ENCODE data around the gene IL37.

Gene IL37, protein sequence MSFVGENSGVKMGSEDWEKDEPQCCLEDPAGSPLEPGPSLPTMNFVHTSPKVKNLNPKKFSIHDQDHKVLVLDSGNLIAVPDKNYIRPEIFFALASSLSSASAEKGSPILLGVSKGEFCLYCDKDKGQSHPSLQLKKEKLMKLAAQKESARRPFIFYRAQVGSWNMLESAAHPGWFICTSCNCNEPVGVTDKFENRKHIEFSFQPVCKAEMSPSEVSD

DNA sequence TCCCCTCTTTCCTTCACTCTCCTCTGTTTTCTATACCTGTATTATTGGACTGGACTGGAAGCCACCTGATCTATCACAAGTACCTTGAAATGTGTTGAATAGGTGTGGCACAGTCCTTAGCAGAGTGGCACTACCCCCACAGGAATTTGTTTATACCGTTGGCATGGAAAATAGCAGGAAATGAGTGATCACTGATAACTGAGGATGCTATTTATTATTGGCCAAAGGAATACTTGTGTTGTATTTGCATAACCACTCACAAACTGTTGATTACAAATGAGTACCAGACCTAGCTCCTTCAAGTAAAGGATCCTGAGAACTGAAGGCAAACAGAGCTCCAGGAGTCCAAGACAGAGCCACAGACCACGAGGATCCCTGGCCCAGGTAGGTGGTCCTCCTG, at the start of gene IL37:
TSS of gene IL37 (plus strand) at position 301 of the 400 bp plus-strand sequence. CDS start 1,848 bp downstream, outside the sequence.
- DNase-seq: no peak

DNA sequence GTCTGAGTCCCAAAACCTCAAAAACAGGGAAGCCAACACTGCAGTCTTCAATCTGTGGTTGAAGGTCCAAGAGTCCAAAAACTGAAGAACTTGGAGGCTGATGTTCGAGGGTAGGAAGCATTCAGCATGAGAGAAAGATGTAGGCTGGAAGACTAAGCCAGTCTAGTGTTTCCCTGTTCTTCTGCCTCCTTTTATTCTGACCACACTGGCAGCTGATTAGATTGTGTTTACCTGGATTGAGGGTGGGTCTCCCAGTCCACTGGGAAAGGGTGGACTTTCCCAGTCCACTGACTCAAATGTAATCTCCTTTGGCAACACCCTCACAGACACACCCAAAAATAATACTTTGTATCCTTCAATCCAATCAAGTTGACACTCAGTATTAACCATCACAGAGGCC, 46.9 kb upstream of the IL37 start:
- DNase-seq: no peak

DNA sequence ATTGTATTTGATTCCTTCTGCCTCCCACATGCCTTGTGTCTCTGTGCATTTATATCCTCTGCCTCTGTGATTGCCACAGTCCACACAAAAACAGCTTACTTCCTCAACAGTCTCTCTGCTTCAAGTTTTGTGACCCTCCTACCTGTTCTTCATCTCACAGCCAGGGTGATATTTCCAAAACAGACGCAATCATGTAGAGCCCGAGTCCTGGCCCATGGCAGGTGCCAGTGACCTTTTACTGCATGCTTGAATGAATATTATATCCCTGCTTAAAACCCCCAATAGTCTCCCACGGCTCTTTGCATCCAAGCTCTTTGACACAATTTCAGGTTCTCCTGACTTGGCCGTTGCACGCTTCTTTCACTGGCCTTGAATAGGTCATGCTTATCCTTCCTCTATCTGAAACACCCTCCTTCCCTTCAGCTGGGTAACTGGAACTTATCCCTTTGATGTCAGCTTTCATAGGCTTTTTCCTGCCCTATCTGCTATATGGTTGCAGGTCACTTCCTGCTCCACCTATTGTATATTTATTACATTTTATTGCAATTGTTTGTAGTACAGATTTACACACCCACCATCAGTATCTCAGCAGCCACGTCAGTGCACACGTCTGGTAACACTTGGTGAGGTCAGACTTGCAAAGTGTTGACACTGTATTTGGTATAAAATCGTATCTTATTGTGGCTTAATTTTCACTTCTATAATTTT, 44.7 kb upstream of the IL37 start:
- no peak for DNase-seq

DNA sequence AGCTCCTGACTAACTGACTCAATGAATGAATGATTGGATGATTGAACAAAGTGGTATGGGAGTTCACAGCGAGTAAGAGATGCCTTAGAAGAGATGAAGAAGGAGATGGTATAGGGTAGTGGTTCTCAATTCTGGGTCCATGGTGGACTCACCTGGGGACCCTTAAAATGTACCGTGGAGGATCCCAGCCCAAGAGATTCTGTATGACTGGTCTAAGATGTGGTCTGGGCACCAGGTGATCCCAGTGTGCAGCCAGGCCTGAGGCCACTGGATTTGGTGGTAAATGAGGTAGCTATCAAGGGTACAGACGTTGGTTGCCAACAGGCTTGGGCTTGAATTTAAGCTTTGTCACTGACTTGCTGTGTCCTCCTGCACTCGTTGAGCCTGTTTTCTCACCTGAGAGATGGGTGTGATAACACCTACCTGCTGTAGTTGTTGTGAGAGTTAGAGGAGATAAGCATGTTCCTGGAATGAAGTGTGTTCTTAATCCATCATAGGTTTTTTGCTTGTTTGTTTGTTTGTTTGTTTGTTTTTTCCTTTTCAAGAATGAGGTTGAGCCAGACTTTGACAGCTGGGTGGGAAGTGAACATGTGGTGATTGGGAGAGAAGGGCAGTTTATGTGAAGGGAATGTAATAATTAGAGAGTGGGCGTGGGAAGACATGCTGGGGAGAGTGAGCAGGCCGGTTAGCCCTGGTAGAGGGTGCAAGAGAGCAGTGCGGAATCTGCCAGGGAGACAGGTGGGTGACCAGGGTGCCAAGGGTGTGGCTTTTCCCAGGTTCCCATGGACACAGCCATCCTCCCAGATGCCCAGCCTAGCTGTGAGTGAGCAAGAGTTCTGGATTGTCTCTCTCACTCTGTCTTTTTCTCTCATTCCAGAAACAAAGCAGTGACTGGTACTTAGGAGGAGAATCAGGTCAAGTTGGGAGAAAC, 43.0 kb upstream of the IL37 start:
- DNase-seq: no peak

DNA sequence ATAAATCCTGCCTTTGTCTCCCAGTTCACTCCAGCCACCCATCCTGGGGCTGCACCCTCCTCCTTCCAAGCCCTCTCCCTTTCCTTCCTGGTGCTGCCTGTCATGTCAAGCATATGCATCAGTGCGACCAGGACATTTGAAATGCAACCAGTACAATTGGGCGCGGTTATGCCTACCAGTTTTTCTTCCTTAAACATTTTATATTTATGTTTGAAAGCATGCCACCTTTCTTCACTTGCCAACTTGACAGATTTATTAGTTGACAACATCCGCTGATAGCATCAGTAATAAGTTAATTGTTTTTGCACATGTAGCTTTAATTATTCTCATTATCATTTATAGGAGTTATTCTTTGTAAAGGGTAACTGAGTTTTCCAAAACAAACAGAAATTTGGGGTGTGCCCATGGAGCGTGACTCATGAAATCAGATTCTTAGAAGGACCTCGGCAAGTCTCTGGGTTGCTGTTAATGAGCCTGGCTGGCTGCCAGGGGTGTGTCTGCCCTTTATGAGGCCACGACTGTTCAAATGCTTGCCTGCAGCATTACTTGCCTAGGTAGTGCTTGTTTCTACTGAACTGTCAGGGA, 41.6 kb upstream of the IL37 start:
- DNase-seq: no peak

DNA sequence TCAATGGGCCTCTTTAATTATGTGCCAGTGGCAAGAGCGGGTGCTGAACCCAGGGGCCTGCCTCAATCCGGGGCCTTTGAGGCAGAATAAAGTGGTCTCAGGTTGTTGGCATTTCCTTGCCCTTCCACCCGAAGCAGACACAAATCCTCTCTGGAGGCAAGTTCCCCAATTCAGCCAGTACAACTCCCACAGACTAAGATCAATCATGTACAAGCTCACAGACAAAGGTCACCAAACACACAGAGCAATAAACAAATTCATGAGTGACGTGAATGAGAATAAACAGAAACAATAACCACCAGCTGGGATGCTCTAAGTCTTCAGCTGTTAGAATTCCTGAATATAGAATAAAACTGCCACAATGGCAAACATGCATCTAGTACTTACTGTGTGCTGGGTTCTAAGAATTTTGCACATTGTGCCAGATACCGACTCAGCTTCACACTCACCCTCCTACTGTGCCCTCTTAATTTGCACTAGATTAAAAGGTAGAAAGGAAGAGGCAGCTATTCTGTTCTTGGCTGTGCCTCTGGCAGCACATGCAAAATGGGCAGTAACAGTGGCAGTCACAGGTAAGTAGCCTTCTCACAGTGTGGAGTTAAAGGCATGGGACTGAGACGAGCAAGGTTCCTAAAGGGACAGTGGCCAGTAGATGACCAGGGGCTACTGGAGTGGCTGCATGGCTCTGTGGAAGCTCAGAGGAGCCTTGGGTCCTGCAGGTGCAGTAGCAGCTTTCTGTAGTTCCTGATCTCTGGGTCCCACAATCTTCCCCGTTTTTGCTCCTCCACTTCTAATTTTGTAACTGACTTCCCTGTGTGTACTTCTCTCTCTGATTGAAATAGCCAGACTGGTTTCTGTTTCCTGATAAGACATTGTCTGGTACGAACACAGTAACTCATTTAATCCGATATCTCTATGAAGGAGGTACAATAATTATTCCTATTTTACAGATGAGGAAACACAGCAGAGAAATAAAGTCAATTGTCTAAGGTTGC, 39.8 kb upstream of the IL37 start:
- DNase-seq: no peak

DNA sequence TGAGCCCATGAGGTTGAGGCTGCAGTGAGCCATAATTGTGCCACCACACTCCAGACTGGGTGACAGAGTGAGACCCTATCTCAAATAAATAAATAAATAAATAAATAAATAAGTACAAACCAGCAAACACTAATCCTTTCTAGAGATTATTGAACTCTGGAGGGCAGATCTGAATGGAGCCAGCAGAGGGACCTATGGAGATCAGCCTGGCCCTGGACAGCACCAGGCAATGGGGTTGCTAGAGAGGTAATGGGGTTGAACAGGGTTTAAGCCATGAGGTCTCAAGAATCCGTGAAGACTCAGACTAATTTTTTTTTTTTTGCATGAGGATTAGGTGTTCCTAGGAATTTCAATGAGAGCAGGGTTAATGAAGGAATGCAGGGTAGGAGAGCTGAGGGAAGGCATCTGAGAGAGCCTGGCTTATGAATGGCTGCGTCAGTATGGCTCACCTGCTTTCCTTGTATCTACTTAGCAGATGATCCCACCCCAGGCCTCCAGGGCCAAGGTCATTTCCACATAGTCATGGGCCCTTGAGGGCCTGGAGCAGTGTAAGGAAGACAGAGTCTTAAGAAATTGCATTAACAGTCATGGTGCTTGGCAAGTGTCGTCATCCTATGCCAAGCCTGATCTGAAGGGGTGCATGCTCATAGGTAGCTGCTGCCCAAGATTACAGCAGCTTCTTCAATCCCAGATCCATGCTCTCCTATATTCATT, 34.6 kb upstream of the IL37 start:
- DNase-seq: no peak

DNA sequence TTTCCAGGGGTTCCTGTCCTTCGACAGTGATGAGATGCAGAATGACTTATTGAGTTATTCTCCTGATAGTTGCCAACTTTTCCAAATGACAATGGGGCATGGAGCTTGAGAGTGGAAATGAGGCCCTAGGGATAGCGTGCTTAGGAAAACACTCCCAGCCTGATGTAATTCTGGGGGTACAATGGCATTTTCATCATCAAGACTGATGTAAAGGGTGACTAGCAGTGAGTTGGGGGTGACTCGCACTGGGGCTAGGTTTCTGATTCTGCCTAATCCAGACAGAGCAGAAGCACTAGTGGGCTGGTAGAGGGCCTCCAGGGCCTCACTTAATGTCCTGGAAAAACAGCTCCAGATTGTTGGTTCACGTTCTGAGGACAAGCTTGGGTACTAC, 34.0 kb upstream of the IL37 start:
- no peak for DNase-seq

DNA sequence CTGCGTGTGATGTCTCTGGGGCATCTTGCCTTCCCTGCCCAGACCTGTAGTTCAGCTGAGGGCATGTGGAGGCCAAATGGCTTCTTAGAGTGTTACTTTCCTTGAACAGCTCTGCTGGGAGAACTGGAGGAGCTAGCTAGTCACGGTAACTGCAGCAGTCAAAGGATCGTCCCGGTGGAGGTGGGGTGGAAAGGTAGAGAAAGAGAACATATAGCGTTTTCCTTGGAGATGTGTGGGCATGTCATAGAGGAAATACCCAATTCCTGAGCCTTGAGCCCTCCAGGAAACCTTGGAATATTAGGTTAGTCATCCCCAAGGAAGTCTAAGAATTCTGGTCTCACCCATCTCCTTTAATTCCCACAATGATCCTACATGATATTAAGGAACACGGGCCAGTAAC, 33.5 kb upstream of the IL37 start:
- DNase-seq: no peak

DNA sequence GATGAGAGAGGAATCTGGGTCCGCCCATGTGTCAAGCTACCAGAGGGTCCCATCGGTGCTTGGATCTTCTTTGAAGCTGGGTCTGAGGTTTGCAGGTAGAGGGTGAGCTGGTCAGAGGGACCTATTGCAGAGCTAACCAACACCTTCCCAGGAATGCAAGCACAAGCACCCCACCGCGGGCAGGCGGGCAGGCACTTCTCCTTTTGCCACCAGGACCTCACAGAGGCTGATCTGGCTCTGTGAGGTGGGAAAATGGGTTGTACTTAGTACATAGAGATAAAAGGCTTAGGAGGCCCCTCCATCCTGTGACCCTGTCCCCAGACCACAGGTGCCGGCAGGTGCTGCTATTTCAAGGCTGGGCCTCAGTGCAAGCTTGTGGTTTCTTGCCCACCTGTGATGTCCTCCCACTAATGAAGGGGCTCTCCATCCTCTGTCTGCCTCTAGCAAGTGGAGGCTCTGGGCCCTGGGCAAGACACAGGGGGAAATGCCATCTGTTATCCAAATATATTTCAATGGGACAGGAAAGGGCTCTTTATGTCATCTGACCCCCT, 31.4 kb upstream of the IL37 start:
- DNase-seq: no peak

DNA sequence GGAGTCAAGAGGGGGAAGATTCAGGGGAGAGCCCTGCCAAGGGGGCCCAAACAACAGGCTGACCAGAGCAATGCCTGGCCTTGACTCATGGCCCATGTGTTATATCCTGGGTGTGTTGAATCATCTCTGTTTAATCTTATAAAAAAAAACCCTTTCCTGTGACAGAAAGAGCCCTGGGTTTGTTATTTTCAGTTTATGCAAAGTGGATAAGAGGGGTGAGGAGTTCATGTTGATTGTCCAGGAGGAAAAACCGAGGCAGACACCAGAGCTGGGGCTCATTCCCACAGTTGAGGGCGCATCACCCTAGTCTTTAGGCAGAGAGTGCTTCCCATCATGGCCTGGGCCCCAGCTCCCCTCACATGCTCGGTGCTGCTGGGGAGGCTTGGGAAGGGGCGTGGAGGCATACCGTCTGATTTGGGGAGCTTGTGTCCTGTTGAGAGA, 30.9 kb upstream of the IL37 start:
- DNase-seq: no peak

DNA sequence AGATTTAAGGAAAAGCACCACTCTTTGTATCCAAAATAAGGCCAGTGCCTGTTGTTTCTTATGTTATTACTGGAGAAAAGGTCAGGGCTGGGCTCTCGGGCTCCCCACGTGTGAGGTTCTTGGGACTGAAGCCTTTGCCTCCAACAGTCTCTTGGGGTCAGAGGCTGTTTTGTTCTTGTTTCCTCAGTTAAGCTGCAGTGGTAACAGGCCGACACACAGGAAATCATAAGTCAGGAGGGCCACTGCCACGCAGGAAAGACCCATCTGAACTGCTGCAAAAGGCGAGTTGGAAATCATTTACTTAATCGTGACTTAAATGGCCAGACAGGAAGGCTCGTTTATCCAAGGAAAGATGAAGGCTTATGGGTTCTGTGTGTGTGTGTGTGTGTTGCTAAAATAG, 30.3 kb upstream of the IL37 start:
- no peak for DNase-seq

DNA sequence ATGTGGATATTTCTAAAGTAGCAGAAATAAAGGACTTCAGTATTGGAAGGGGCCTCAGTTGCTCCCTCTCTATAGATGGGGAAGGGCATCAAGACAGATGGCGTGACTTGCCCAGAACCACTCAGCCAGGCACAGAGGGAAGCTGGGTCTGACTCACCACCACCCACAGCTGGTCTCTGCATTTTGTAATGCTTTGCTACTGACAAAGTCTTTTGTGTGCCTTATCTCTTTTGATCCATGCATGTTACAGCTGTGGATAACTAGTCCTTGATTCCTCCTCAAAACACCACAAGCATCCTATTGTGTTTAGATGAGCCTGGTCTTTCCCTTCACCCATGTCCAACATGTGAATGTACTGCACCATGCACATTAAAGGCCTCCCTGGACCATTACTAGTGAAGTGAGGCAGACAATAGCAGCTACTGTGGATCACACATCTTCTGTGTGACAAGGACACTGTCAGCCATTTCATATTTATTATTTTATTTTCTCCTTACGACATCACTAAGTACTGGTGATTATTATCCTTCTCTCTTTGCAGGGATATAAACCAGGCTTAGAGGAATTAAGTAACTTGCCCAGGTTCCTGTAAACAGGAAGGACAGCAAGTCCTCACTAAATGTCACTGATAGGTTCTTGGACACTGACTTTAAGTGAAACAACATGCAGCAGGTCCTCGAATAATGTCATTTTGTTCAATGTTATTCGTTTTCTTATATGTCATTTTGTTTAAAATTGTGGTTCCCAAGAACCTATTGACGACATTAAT, 29.6 kb upstream of the IL37 start:
- DNase-seq: no peak

DNA sequence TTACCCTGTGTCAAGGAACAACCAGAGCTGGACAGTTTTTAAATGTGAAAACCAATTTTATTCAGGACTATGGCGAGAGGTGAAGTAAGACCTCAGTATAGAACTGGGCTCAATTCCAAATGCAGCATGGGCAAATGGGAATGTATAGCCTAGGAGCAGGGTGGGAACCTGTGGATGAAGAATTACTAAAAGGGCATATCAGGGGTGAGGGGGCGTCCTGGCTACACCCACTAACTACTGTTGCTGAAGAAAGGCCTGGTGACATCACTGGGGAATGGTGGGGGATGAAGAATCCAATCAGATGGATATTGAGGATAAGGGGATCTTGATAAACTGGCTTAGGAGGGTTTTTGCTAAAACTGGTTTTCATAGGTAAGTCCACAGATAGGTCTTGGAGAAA, 27.3 kb upstream of the IL37 start:
- no peak for DNase-seq

DNA sequence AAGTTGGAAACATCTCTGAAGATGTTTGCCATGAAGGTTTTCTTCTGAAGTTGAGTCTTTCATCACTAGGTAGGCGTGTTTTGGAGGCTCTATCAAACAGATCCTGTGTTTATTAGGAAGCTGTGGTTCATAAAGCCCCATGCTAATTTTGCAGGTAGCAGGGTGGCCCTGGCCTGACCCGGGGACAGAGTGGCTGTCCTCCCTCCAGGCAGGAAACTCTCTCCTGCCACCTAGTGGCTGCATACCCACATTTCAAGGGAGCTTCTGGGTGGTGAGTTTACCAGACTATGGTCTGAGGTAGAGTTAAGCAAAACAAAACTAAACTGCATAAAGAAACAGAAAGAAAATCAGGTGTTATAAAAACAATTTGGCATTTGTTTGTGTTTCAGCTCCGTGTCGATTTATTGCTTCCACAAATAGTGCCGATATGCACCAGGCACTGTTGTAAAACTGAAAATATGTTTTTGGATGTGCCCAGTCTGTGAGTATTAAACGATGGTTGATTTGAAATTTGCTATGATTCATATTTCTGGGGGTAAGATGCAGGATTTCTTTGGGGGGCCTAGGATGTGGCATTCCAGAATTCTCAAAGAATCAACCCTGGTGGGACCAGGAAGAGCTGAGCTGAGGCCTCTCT, 26.0 kb upstream of the IL37 start:
- DNase-seq: no peak

DNA sequence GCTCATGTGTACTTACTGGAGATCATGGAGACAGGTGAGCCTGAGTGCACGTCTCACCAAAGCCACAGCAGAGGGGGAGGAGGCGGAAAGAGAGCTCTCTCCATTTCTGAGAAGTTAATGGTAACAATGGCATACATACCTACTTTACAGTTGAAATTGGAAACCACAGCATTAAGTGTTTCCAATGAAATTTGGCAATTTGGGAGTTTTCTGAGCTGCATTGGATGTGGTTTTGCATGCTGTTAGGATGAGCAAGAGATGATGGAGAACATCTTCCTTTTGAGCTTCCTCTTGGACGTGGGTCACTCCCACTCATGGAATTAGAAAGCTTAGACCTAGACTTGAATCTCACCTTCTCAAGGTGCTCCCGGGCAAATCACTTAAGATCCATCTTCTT, 25.5 kb upstream of the IL37 start:
- no peak for DNase-seq

DNA sequence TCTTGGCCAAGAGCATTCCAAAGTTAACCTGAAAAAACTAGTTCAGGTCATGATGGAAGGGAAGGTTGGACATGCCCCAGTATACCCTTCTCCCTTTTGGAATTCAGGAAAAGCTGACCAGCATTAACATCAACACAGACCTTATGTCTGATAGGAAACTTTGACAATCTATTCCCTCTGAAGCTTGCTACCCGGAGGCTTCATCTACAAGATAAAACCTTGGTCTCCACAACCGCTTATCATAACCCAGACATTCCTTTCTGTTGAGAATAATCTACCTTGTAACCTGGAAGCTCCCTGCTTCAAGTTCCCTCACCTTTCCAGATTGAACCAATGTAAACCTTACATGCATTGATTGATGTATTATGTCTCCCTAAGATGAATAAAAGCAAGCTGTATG, 24.7 kb upstream of the IL37 start:
- no peak for DNase-seq

DNA sequence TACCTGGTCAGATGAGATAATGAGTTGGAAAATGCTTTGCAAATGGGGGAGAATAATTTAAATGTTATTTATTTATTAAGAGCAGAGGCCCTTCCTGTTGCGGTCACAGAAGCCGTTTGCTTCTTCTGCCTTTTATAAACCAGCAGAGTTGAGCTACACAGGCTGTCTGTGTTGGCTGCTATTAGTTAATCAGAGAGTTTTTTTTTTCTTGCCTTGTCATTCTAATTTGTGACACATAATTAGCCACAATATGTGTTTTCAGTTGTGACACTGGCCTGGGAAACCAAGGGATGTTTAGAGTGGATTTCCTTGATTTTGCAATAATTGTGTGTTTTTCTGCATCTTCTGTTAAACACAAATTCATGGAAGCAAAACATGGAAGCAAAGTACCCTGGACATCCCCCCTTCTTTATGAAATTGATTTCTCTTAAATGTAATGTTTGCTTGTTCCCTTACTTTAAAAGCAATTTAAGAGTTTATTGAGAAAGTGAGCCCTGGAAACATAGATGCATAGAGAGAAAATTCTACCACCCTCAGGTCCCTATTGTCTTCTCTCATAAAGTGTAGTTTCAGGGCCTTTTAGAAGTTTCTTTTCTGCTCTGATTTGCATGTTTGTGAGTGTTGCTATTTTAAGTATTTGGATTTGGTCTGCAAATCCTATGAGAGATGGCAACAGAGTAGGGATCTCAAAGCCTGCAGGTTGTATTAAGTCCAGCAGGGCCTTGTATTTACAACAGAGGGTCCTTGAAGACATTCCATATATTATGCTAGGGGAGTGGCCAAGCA, 22.8 kb upstream of the IL37 start:
- no peak for DNase-seq

DNA sequence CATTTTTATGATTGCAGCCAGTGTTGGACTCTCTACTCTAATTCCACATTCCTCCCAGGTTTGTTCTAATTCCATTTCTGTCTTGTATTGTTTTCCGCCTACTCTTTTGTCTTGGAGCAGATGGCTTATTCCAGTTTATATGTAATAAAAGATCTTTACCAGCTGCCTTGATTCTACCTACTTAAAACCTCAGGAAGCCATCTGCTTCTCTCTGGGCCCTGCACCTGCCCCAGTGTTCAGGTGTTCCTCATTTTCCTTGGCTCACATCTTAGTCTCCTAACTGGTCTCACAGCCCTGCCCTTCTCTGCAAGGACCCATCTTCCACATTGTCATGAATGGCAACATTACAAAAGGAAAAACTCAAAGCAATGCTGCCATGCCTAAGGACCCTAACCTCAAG, 21.0 kb upstream of the IL37 start:
- no peak for DNase-seq

Measured in cerebellar nuclear complex (tissue), 1 donor.